Right ventricle myocardium inferior (tissue), 1 donor: Measurements from ENCODE around the gene KDM2A. TPM values are rescaled to one million over a fixed set of nuclear protein-coding genes. Genes with fewer than 3 reads are reported as not detected.
A peak's percentile ranks its signal among the peaks of the same experiment; 100 is the strongest.

Experiments
- ATAC-seq: fragments of 200-7000 bp; cut with Tn5 transposase; one replicate; pipeline ENCODE4 v1.9.1; 2020; ENCODE audit warnings: mild to moderate bottlenecking, moderate library complexity
- DNase-seq: peaks from one replicate; pipeline ENCODE4 v3.0.0; 2021; ENCODE audit errors: missing footprints
- intact Hi-C: fragments of 100-400 bp; cut with DNase I; formaldehyde crosslinking; loops from one replicate; pipeline ENCODE4 v1.11.0; 2022
- total RNA-seq: library from RNA; stranded (reverse); fragmentation: NEBNext Ultra II Directional; extraction: Animal tissue kit (Norgen Biotek cat#: 25700); gene quantifications from one replicate; pipeline ENCODE4 v1.2.1, GENCODE V29; 2021
- donor health status: DM: no; HTN: yes; CAD: no; lungs with severe emphysema.

KDM2A gene
- total RNA-seq, 1 donor from 2014 or later: 41.3 TPM

GRCh38 chr11:67265633-67266448 lies 146.8 kb downstream of the KDM2A start:
- ATAC-seq (peak; percentile 60), DNase-seq (peak; percentile 92)
- intact Hi-C loops: loop anchor here (1.0 to 2.0 kb wide), 2 partner anchors 23 to 51 kb away; partner anchors contain the start of gene ANKRD13D

DNA sequence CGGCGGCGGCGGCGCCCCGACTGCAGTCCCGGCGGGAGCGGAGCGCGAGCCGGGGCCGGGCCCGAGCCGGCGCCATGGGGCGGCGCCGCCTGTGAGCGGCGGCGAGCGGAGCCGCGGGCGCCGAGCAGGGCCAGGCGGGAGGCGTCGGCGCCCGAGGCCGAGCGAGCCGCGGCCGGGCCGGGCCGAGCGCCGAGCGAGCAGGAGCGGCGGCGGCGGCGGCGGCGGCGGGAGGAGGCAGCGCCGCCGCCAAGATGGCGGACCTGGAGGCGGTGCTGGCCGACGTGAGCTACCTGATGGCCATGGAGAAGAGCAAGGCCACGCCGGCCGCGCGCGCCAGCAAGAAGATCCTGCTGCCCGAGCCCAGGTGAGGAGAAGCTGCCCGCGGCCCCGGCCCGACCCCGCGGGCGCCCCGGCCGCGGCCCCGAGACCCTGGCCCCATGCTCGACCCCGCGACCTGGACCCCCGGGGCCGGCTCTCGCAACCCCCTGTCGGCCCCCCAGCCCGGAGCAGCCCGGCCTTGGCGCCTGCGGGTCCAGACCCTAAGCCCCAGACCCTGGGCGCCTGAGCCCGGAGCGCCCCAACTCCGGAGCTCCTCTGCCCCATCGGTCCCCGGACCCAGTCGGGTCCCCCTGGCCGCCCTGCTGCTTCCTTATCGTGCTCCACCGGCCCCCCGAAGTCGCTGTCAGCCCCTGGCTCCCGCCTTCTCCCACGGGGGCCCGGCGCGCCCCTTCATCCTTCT lies 147.6 kb downstream of the KDM2A start, which contains the start of gene GRK2:
GRK2 (plus strand) TSS at position 25 of the 739 bp plus-strand sequence; CDS start at position 252, 227 bp downstream.
- intact Hi-C loops: loop anchor here (1.0 to 2.0 kb wide), 2 partner anchors 22 to 51 kb away; partner anchors contain the start of gene ANKRD13D
- DNase-seq (peak; percentile 85), ATAC-seq (no peak)

- intact Hi-C loops: loop anchor here (2.0 kb wide), 1 partner anchor 21 kb away; the partner anchor contains the start of gene ANKRD13D
- no peak for DNase-seq
- ATAC-seq: no peak
These were observed 148.4 kb downstream of the KDM2A start for GRCh38 chr11:67267188-67268080.

DNA sequence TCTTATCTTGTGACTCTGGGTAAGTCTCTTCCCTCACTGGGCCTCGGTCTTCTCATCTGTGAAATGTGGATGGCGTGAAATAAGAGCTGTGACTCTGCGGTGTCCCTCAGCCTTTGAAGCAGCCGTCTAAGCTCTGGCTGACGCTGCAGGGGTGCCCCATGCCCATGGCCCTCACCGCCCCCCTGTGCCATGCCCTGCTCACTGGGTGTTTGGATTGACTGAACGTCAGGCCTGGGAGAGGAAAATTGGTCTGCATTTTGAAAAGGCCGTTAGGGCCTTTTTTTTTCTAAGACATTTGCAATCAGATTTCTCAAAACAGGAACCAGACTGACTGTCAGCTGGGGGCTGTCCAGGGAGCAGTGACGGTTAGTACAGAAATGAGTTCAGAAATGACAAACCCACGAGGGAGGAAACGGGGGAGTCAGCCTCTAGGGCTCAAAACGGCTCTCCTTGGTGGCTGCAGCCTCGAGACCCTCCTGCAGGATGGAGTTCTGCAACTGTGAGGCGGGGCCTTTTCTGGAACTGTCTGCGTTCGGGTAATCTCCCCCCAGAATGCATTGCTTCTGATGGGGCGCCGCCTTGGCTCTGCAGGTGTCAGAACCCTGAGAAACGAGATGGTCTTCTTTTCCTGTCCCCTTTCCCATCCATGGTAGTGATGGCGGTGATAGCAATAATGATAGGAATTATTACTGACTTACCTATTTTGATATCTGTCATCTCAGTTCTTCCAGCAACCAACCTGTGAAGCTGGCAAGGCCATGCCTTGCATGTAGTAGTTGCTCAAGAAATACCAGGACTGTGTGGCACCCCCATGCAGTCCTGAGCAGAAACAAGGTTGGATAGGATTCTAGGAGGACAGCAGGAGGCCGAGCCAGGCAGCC lies 149.3 kb downstream of the KDM2A start:
- DNase-seq (no peak), ATAC-seq (no peak)
- intact Hi-C loops: no loop called here

DNA sequence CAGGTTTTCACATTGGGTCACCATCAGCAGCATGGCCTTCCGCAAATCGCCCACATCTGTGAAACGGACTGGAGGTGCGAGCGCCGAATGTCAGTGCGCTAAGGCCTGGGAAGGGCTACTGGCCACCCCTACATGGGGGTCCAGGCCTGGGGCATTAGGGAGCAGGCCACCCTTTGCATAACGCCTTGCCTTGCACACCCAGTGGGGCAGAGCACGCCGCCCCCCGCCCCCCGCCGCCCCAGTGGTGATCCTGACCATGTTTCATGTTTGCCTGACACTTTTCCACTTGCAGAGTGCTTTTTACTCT lies 149.9 kb downstream of the KDM2A start:
- DNase-seq (no peak), ATAC-seq (no peak)
- intact Hi-C loops: no loop called here

- ATAC-seq: no peak
- no peak for DNase-seq
- intact Hi-C loops: no loop called here
These were observed 150.6 kb downstream of the KDM2A start for GRCh38 chr11:67269401-67270255.

- DNase-seq: no peak
- peak; percentile 29 for ATAC-seq
- intact Hi-C loops: no loop called here
These were observed 151.5 kb downstream of the KDM2A start for GRCh38 chr11:67270256-67271204.

- DNase-seq (no peak), ATAC-seq (no peak)
- intact Hi-C loops: no loop called here
These were observed 152.1 kb downstream of the KDM2A start for GRCh38 chr11:67271205-67271540.

GRCh38 chr11:67271541-67272284 lies 152.7 kb downstream of the KDM2A start:
- ATAC-seq (no peak), DNase-seq (no peak)
- intact Hi-C loops: no loop called here

GRCh38 chr11:67272327-67273259 lies 153.5 kb downstream of the KDM2A start:
- intact Hi-C loops: no loop called here
- no peak for ATAC-seq

DNA sequence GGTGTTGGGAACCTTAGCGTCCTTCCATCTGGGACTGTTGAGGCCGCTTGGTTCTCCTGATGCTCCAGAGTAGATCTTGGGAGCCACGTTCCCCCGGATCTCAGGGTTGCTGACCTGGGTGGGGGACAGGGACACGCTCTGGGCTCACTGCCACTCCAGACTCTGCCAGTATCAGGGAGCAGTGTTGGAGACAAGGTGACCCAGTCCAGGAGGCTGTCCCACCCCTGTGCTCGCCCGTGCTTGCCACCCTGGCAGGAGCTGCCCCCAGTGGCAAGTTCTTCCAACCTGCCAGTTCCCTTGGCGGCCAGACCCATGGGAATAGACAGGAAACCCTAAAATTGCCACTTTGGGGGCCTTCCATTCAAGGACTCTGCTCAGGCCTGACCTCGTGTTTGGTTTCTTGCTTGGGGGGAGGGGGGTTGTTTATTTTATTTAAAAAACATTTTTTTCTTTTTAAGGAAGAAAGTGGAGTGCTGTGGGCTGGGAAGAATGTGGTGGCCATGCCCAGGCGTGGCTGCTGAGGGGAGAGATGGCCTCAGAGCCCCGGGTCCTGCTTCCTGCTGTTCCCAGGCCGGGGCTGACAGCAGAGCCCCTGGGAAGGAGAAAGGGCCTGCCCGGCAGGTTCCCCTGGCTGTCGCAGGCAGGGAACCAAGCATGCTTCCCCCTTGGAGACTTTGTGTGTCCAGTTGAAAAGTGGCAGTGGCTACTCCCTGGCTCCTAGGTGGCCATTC lies 154.4 kb downstream of the KDM2A start:
- DNase-seq (no peak), ATAC-seq (peak; percentile 35)
- intact Hi-C loops: no loop called here

More at GRCh38 chr11:67272327-67273259, 153.5 kb downstream of the KDM2A start:
- no peak for DNase-seq

DNA sequence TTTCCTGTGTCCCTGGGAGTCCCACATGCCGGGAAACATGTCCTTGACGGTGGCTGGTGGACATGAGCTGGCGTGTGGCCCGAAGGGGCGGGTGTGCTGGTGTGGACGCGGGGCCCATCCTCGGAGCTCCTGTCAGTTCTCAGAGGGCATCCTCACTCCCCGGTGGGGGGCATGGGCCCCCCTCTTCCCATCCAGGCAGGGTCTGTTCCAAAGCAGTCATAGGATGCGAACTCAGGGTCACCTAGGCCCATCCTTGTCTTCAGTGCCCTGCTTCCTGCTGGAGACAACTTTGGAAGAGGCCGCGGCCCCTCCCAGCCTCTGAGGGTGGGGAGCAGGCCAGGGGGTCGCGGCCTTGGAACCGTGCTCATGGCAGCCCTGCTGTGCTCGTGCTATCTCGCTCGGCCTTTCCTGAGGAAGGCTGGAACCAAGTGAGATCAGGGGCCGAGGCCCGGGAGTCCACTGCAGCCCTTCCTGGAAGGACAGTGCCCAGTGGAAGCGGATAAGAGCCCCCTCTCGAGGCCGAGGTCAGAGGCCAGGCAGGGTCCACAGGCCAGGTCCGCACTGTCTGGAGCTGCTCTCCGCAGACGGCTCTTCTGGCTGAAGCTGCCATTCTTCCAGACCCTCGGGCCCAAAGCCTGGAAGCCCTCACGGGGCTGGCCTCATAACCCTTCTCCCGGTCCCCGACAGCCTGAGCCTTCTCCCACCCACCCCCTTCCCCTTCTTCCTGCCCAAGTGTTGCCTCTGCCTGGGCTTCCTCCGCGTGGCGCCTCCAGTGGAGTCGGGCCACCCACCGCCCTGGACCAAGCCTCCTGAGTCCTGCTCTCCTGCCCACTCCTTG lies 155.9 kb downstream of the KDM2A start:
- ATAC-seq: no peak
- DNase-seq: no peak
- intact Hi-C loops: no loop called here
